Lower lobe of right lung (tissue), 2 donors: ENCODE measurements around the gene ASPSCR1. TPM values are rescaled to one million over a fixed set of nuclear protein-coding genes. Genes with fewer than 3 reads are reported as not detected.

Source experiments
- ATAC-seq, 2 donors: fragments of 200-7000 bp; cut with Tn5 transposase; one replicate each; pipeline ENCODE4 v1.9.1; 2020 to 2022; ENCODE audit warnings: mild to moderate bottlenecking in 2 of 2, moderate library complexity in 2 of 2
- DNase-seq: peaks from one replicate; pipeline ENCODE4 v3.0.0-alpha.2; 2020
- H3K27ac ChIP-seq: fragments of 200-600 bp; one replicate; pipeline ENCODE4 v1.8.0; 2022
- H3K27me3 ChIP-seq: fragments of 200-600 bp; one replicate; pipeline ENCODE4 v1.8.0; 2022; ENCODE audit warnings: low read depth
- H3K36me3 ChIP-seq: fragments of 200-600 bp; one replicate; pipeline ENCODE4 v1.8.0; 2022; ENCODE audit warnings: mild to moderate bottlenecking
- H3K4me1 ChIP-seq: fragments of 200-600 bp; one replicate; pipeline ENCODE4 v1.8.0; 2022
- H3K4me3 ChIP-seq: fragments of 200-600 bp; one replicate; pipeline ENCODE4 v1.8.0; 2022; ENCODE audit warnings: mild to moderate bottlenecking
- H3K9me3 ChIP-seq: fragments of 200-600 bp; one replicate; pipeline ENCODE4 v1.8.0; 2022
- CTCF ChIP-seq: fragments of 200-600 bp; IDR thresholded peaks from one replicate; pipeline ENCODE4 v1.8.0; 2022; ENCODE audit warnings: antibody characterized with exemption, mild to moderate bottlenecking
- intact Hi-C: fragments of 100-400 bp; cut with DNase I; formaldehyde crosslinking; loops from one replicate; pipeline ENCODE4 v1.11.0; 2022
- total RNA-seq: library from RNA; stranded (reverse); fragmentation: NEBNext Ultra II Directional; extraction: Animal tissue kit (Norgen Biotek cat#: 25700); gene quantifications from one replicate; pipeline ENCODE4 v1.2.1, GENCODE V29; 2021
- donor health status: DM: no; HTN: yes; CAD: no; lungs with severe emphysema.

ASPSCR1 gene
- total RNA-seq, 1 donor from 2014 or later = 45.3 TPM

- H3K27ac ChIP-seq = no peak overlapping the region
- peaks cover 45% of the 10 kb centered on the region for H3K36me3 ChIP-seq
- no peaks in the 10 kb centered on the region for H3K27me3 ChIP-seq
- H3K4me1 ChIP-seq = peaks cover 27% of the 10 kb centered on the region
- DNase-seq (peak; percentile 30), ATAC-seq (no peak)
- TF ChIP-seq CTCF = no peak
- intact Hi-C loops = no loop called here
- no peak overlapping the region for H3K4me3 ChIP-seq
- H3K9me3 ChIP-seq = no peaks in the 10 kb centered on the region
These were observed 5.7 kb downstream of the ASPSCR1 start for GRCh38 chr17:81983011-81983638.

GRCh38 chr17:81983639-81984373 is 6.4 kb downstream of the ASPSCR1 start:
- Histone ChIP-seq H3K9me3 (no peaks in the 10 kb centered on the region), H3K4me3 (no peak overlapping the region), H3K27me3 (no peaks in the 10 kb centered on the region), H3K36me3 (peaks cover 45% of the 10 kb centered on the region), H3K4me1 (peaks cover 20% of the 10 kb centered on the region), H3K27ac (no peak overlapping the region)
- DNase-seq (peak; percentile 32), ATAC-seq (no peak)
- no peak for TF ChIP-seq CTCF
- intact Hi-C loops = no loop called here

- intact Hi-C loops = no loop called here
- no peak for TF ChIP-seq CTCF
- Histone ChIP-seq H3K27me3 (no peaks in the 10 kb centered on the region), H3K36me3 (peaks cover 37% of the 10 kb centered on the region), H3K9me3 (no peaks in the 10 kb centered on the region), H3K27ac (no peak overlapping the region), H3K4me3 (no peak overlapping the region), H3K4me1 (peaks cover 14% of the 10 kb centered on the region)
- ATAC-seq (no peak), DNase-seq (no peak)
These were observed 7.5 kb downstream of the ASPSCR1 start for GRCh38 chr17:81984773-81985410.

- TF ChIP-seq CTCF = no peak
- Histone ChIP-seq H3K27ac (no peak overlapping the region), H3K9me3 (no peaks in the 10 kb centered on the region), H3K36me3 (peaks cover 33% of the 10 kb centered on the region), H3K4me1 (peaks cover 9% of the 10 kb centered on the region), H3K27me3 (no peaks in the 10 kb centered on the region), H3K4me3 (no peak overlapping the region)
- ATAC-seq (no peak), DNase-seq (no peak)
- intact Hi-C loops = no loop called here
These were observed 9.2 kb downstream of the ASPSCR1 start for GRCh38 chr17:81986606-81987005.

- DNase-seq = peak; percentile 38
- Histone ChIP-seq H3K4me3 (no peak overlapping the region), H3K27ac (no peak overlapping the region), H3K27me3 (no peaks in the 10 kb centered on the region), H3K4me1 (peaks cover 14% of the 10 kb centered on the region), H3K9me3 (no peaks in the 10 kb centered on the region), H3K36me3 (peaks cover 33% of the 10 kb centered on the region)
- no peak for TF ChIP-seq CTCF
- intact Hi-C loops = no loop called here
- no peak for ATAC-seq
These were observed 9.8 kb downstream of the ASPSCR1 start for GRCh38 chr17:81987161-81987770.
